Activated CD8-positive, alpha-beta T cell treated with anti-CD3 and anti-CD28 coated beads for 36 hours (primary cell): ENCODE results near the gene CYB561. TPM values are rescaled to one million over a fixed set of nuclear protein-coding genes. Genes with fewer than 3 reads are reported as not detected.

Source experiments
- ATAC-seq: fragments of 200-7000 bp; cut with Tn5 transposase; one replicate; pipeline ENCODE4 v1.10.0; 2021; ENCODE audit warnings: mild to moderate bottlenecking, moderate library complexity
- CTCF ChIA-PET: fragments of 350-600 bp; sonication (Branson Sonifier 250); formaldehyde crosslinking; loops from one replicate; lab custom pipeline; 2021; ENCODE audit warnings: antibody characterized with exemption; lab: Charles Lee
- POLR2A ChIA-PET: fragments of 350-600 bp; sonication (Branson Sonifier 250); formaldehyde crosslinking; loops from one replicate; lab custom pipeline; 2021; ENCODE audit warnings: antibody characterized with exemption; lab: Charles Lee
- DNase-seq: peaks from one replicate; pipeline ENCODE4 v3.0.0-alpha.2; 2020
- H3K27ac Mint-ChIP-seq: one replicate; pipeline ENCODE4 v1.8.0; 2021; ENCODE audit warnings: mild to moderate bottlenecking, mixed read lengths
- H3K27me3 Mint-ChIP-seq: one replicate; pipeline ENCODE4 v1.8.0; 2021; ENCODE audit warnings: mixed read lengths
- H3K36me3 Mint-ChIP-seq: one replicate; pipeline ENCODE4 v1.8.0; 2021; ENCODE audit warnings: low read depth, mixed read lengths
- H3K4me1 Mint-ChIP-seq: one replicate; pipeline ENCODE4 v1.8.0; 2021; ENCODE audit warnings: low read depth, mixed read lengths
- H3K4me3 Mint-ChIP-seq: one replicate; pipeline ENCODE4 v1.8.0; 2021; ENCODE audit warnings: mild to moderate bottlenecking, moderate library complexity, mixed read lengths
- H3K9me3 Mint-ChIP-seq: one replicate; pipeline ENCODE4 v1.8.0; 2021; ENCODE audit warnings: mixed read lengths
- intact Hi-C: fragments of 100-400 bp; cut with micrococcal nuclease; formaldehyde crosslinking; loops from one replicate; pipeline ENCODE4 v1.10.0; 2022
- total RNA-seq, 2 experiments: library from RNA; stranded (reverse); gene quantifications; one replicate each; pipeline ENCODE4 v1.2.3, GENCODE V29; 2021
- TF ChIP-seq, protein P1 (sequence below): fragments of 200-600 bp; IDR thresholded peaks from one replicate; pipeline ENCODE4 v1.8.0; 2022; ENCODE audit warnings: antibody characterized with exemption, mild to moderate bottlenecking

The CYB561 gene
- total RNA-seq, 2 experiments from 2014 or later, result 1.5 to 2.2 TPM

DNA sequence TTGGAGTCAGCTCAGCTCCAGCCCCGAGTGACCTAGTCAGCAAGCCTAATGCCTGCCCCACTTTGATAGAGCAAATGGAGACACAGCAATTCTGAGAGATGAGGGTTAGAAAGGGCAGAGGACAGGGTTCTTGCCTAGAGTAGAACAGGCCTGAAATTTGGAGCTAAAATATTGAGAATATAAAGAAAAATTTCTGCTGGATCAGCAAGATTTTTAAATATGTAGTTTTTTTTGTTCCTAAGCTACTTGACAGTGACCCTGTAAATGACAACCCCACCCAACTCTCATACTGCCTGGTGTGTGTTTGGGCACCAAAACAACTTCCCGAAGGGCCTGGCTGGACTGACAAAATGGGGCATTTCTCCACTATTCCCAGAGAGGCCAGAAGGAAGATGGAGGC lies 26.7 kb downstream of the CYB561 start:
- CTCF ChIA-PET, result interaction anchor here (0.7 to 3.5 kb wide), 8 partner anchors 8 to 193 kb away, joined by 3 to 17 read pairs (median 6); no protein-coding TSS in a partner anchor
- no peaks in the 10 kb centered on the region for H3K27me3 Mint-ChIP-seq
- H3K4me1 Mint-ChIP-seq, result peaks cover 11% of the 10 kb centered on the region
- no peak for ATAC-seq
- no peaks in the 10 kb centered on the region for H3K9me3 Mint-ChIP-seq
- no peak overlapping the region for H3K27ac Mint-ChIP-seq
- no peaks in the 10 kb centered on the region for H3K36me3 Mint-ChIP-seq
- intact Hi-C loops, result no loop called here
- POLR2A ChIA-PET, result interaction anchor here (0.7 to 1.2 kb wide), 3 partner anchors 13 to 130 kb away, joined by 4 to 5 read pairs (median 5); no protein-coding TSS in a partner anchor
- TF ChIP-seq, protein P1, sequence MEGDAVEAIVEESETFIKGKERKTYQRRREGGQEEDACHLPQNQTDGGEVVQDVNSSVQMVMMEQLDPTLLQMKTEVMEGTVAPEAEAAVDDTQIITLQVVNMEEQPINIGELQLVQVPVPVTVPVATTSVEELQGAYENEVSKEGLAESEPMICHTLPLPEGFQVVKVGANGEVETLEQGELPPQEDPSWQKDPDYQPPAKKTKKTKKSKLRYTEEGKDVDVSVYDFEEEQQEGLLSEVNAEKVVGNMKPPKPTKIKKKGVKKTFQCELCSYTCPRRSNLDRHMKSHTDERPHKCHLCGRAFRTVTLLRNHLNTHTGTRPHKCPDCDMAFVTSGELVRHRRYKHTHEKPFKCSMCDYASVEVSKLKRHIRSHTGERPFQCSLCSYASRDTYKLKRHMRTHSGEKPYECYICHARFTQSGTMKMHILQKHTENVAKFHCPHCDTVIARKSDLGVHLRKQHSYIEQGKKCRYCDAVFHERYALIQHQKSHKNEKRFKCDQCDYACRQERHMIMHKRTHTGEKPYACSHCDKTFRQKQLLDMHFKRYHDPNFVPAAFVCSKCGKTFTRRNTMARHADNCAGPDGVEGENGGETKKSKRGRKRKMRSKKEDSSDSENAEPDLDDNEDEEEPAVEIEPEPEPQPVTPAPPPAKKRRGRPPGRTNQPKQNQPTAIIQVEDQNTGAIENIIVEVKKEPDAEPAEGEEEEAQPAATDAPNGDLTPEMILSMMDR, result no peak
- DNase-seq, result no peak
- no peak overlapping the region for H3K4me3 Mint-ChIP-seq

DNA sequence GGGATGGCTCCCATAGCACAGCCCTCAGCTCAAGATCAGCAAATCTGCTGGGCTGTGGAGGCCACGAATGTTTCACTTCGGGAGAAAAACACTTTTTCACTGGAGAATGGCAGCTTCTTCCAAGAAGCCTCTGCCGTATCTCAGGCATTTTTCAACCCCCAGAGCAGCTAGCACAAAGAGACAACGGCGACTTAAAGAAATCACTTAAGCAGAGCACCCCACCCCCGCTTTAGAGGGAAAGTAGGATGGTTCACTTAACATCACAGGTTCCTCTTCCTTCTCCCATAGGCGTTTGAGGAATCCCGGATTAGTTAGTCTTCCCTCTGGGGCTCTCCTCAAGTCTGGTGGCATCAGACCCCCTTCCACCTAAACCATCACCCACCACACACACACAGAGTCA lies 27.6 kb downstream of the CYB561 start:
- H3K4me1 Mint-ChIP-seq, result peaks cover 11% of the 10 kb centered on the region
- no peaks in the 10 kb centered on the region for H3K9me3 Mint-ChIP-seq
- DNase-seq (no peak), ATAC-seq (no peak)
- H3K4me3 Mint-ChIP-seq, result no peak overlapping the region
- H3K27ac Mint-ChIP-seq, result no peak overlapping the region
- CTCF ChIA-PET, result interaction anchor here (0.7 to 3.5 kb wide), 4 partner anchors 12 to 193 kb away, joined by 3 to 17 read pairs (median 8); no protein-coding TSS in a partner anchor
- no peaks in the 10 kb centered on the region for H3K27me3 Mint-ChIP-seq
- intact Hi-C loops, result no loop called here
- TF ChIP-seq, protein P1, result no peak
- POLR2A ChIA-PET, result interaction anchor here (0.7 to 1.2 kb wide), 2 partner anchors 12 to 131 kb away, joined by 4 to 5 read pairs; no protein-coding TSS in a partner anchor
- no peaks in the 10 kb centered on the region for H3K36me3 Mint-ChIP-seq

DNA sequence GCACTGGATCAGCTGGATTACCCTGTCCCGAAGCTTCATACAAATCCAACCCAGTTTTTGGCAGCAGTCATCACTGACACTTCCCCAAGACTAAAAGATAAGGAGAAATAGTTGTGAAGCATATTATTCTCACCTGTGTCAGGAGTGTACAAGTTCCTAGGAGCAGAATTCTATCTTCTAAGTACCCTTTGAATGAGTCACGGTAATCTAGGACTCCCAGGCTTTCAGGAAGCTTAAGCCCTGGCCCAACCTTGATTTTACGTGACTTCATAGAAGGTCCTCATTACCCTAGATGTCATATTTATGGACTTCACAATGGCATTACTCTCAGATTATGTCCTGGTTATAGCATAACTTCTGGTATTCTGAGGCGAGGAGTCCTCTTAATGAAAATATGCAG lies 31.9 kb downstream of the CYB561 start:
- Mint-ChIP-seq H3K27ac (no peak overlapping the region), H3K4me3 (no peak overlapping the region), H3K4me1 (no peaks in the 10 kb centered on the region), H3K27me3 (no peaks in the 10 kb centered on the region), H3K9me3 (no peaks in the 10 kb centered on the region), H3K36me3 (peaks cover 2% of the 10 kb centered on the region)
- CTCF ChIA-PET, result interaction anchor here (0.9 to 3.2 kb wide), 6 partner anchors 8 to 419 kb away, joined by 3 to 18 read pairs (median 8); no protein-coding TSS in a partner anchor
- POLR2A ChIA-PET, result interaction anchor here (1.0 kb wide), 1 partner anchor 204 kb away, joined by 4 read pairs; no protein-coding TSS in a partner anchor
- TF ChIP-seq, protein P1, result no peak
- intact Hi-C loops, result no loop called here
- no peak for ATAC-seq
- DNase-seq, result no peak

DNA sequence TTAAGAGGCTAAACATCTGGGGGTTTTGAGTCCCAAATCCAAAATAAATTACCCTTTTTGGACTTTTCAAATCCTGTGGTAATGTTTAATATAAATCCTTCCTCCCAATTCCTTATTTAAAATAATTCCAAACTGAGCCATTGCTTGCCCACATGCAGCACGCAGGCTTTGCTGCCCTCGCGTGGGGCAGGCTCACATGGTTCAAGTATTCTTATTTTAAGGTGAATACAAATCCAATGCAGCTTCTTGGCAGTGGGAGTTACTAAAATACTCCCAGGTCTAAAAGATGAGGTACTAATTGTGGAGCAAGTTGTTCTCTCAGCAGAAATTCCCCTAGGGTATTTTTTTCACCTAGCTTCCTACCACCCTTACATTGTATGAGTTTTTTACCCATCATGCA lies 33.0 kb downstream of the CYB561 start:
- TF ChIP-seq, protein P1, result no peak
- DNase-seq (no peak), ATAC-seq (no peak)
- H3K9me3 Mint-ChIP-seq, result no peaks in the 10 kb centered on the region
- H3K36me3 Mint-ChIP-seq, result peaks cover 2% of the 10 kb centered on the region
- ChIA-PET POLR2A (interaction anchor here (1.0 kb wide), 1 partner anchor 205 kb away, joined by 4 read pairs; no protein-coding TSS in a partner anchor), CTCF (interaction anchor here (1.2 to 3.2 kb wide), 3 partner anchors 12 to 199 kb away, joined by 3 to 13 read pairs (median 13); no protein-coding TSS in a partner anchor)
- H3K27me3 Mint-ChIP-seq, result no peaks in the 10 kb centered on the region
- H3K27ac Mint-ChIP-seq, result no peak overlapping the region
- H3K4me3 Mint-ChIP-seq, result no peak overlapping the region
- no peaks in the 10 kb centered on the region for H3K4me1 Mint-ChIP-seq
- intact Hi-C loops, result no loop called here

DNA sequence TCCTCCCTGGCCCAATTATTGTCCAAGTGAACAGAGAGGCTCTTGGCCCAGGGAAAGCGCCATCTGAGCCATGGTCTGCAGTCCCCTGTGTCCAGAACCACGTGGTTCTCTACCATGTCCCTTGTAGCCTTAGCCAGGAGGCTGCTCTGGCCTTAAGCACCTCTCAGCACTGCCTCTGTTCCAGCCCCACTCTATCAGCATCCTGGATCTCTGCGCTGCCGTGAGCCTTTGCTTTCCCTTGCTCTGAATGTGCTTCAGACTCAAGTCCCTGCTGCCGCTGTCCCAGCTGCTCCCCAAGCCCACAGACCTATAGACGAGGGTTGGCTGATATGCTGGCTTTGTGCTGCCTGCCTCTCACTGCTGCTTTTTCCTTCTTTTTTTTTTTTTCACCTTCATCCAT lies 33.9 kb downstream of the CYB561 start:
- no peaks in the 10 kb centered on the region for H3K27me3 Mint-ChIP-seq
- no peaks in the 10 kb centered on the region for H3K4me1 Mint-ChIP-seq
- no peak overlapping the region for H3K4me3 Mint-ChIP-seq
- ChIA-PET POLR2A (no interaction called here), CTCF (interaction anchor here (1.0 to 1.1 kb wide), 2 partner anchors 8 to 14 kb away, joined by 3 read pairs; no protein-coding TSS in a partner anchor)
- TF ChIP-seq, protein P1, result no peak
- no peak for DNase-seq
- intact Hi-C loops, result no loop called here
- no peak for ATAC-seq
- peaks cover 2% of the 10 kb centered on the region for H3K36me3 Mint-ChIP-seq
- no peak overlapping the region for H3K27ac Mint-ChIP-seq
- H3K9me3 Mint-ChIP-seq, result no peaks in the 10 kb centered on the region
